Measurements from ENCODE around the gene SH3BGRL3.

Gene SH3BGRL3

GRCh38 chr1:26254404-26254803 lies 25.5 kb upstream of the SH3BGRL3 start:
- Histone ChIP-seq H3K9ac (ENCODE audit: insufficient read length) (no peak overlapping the region), H3K9me3 (ENCODE audit: low read depth, low read length) (no peaks in the 10 kb centered on the region), H3K4me3 (no peak overlapping the region), H3K36me3 (ENCODE audit: insufficient read depth, low read length) (peaks cover 61% of the 10 kb centered on the region), H3K27ac (no peak overlapping the region)
- TF ChIP-seq FOXP2 (optimal IDR thresholded peaks at IDR 0.05; ENCODE audit: control extremely low read depth, extremely low read length, insufficient read depth) (no peak), EZH2 (IDR thresholded peaks at IDR 0.05) (no peak), POLR2AphosphoS5 (IDR thresholded peaks at IDR 0.05; ENCODE audit: borderline replicate concordance, low read depth, low read length) (no peak)
- DNase-seq (ENCODE audit: low read depth, low spot score) = no peak

- TF ChIP-seq FOXP2 (optimal IDR thresholded peaks at IDR 0.05; ENCODE audit: control extremely low read depth, extremely low read length, insufficient read depth) = no peak
- no peak for TF ChIP-seq EZH2 (IDR thresholded peaks at IDR 0.05)
- TF ChIP-seq POLR2AphosphoS5 (IDR thresholded peaks at IDR 0.05; ENCODE audit: borderline replicate concordance, low read depth, low read length) = no peak
- no peak overlapping the region for H3K9ac ChIP-seq (ENCODE audit: insufficient read length)
- peaks cover 55% of the 10 kb centered on the region for H3K36me3 ChIP-seq (ENCODE audit: insufficient read depth, low read length)
- H3K27ac ChIP-seq = no peak overlapping the region
- no peaks in the 10 kb centered on the region for H3K9me3 ChIP-seq (ENCODE audit: low read depth, low read length)
- no peak for DNase-seq (ENCODE audit: low read depth, low spot score)
- no peak overlapping the region for H3K4me3 ChIP-seq
Measured at GRCh38 chr1:26257222-26257621, 22.7 kb upstream of the SH3BGRL3 start.

GRCh38 chr1:26259005-26259404 lies 20.9 kb upstream of the SH3BGRL3 start:
- Histone ChIP-seq H3K27ac (no peak overlapping the region), H3K9me3 (ENCODE audit: low read depth, low read length) (no peaks in the 10 kb centered on the region), H3K4me3 (no peak overlapping the region), H3K9ac (ENCODE audit: insufficient read length) (no peak overlapping the region), H3K36me3 (ENCODE audit: insufficient read depth, low read length) (peaks cover 62% of the 10 kb centered on the region)
- TF ChIP-seq POLR2AphosphoS5 (IDR thresholded peaks at IDR 0.05; ENCODE audit: borderline replicate concordance, low read depth, low read length) (no peak), EZH2 (IDR thresholded peaks at IDR 0.05) (no peak), FOXP2 (optimal IDR thresholded peaks at IDR 0.05; ENCODE audit: control extremely low read depth, extremely low read length, insufficient read depth) (no peak)
- DNase-seq (ENCODE audit: low read depth, low spot score) = no peak

GRCh38 chr1:26259578-26259977 lies 20.3 kb upstream of the SH3BGRL3 start:
- Histone ChIP-seq H3K9me3 (ENCODE audit: low read depth, low read length) (no peaks in the 10 kb centered on the region), H3K9ac (ENCODE audit: insufficient read length) (no peak overlapping the region), H3K27ac (no peak overlapping the region), H3K4me3 (no peak overlapping the region), H3K36me3 (ENCODE audit: insufficient read depth, low read length) (peaks cover 65% of the 10 kb centered on the region)
- TF ChIP-seq POLR2AphosphoS5 (IDR thresholded peaks at IDR 0.05; ENCODE audit: borderline replicate concordance, low read depth, low read length) = no peak
- TF ChIP-seq FOXP2 (optimal IDR thresholded peaks at IDR 0.05; ENCODE audit: control extremely low read depth, extremely low read length, insufficient read depth) = no peak
- no peak for TF ChIP-seq EZH2 (IDR thresholded peaks at IDR 0.05)
- no peak for DNase-seq (ENCODE audit: low read depth, low spot score)

- no peak for TF ChIP-seq FOXP2 (optimal IDR thresholded peaks at IDR 0.05; ENCODE audit: control extremely low read depth, extremely low read length, insufficient read depth)
- TF ChIP-seq EZH2 (IDR thresholded peaks at IDR 0.05) = no peak
- TF ChIP-seq POLR2AphosphoS5 (IDR thresholded peaks at IDR 0.05; ENCODE audit: borderline replicate concordance, low read depth, low read length) = no peak
- Histone ChIP-seq H3K9ac (ENCODE audit: insufficient read length) (no peak overlapping the region), H3K27ac (no peak overlapping the region), H3K36me3 (ENCODE audit: insufficient read depth, low read length) (peaks cover 63% of the 10 kb centered on the region), H3K9me3 (ENCODE audit: low read depth, low read length) (no peaks in the 10 kb centered on the region), H3K4me3 (no peak overlapping the region)
- no peak for DNase-seq (ENCODE audit: low read depth, low spot score)
Measured at GRCh38 chr1:26263212-26263611, 16.7 kb upstream of the SH3BGRL3 start.

GRCh38 chr1:26265405-26265804 lies 14.5 kb upstream of the SH3BGRL3 start:
- Histone ChIP-seq H3K27ac (no peak overlapping the region), H3K9ac (ENCODE audit: insufficient read length) (no peak overlapping the region), H3K4me3 (no peak overlapping the region), H3K9me3 (ENCODE audit: low read depth, low read length) (no peaks in the 10 kb centered on the region), H3K36me3 (ENCODE audit: insufficient read depth, low read length) (peaks cover 67% of the 10 kb centered on the region)
- TF ChIP-seq POLR2AphosphoS5 (IDR thresholded peaks at IDR 0.05; ENCODE audit: borderline replicate concordance, low read depth, low read length) (no peak), FOXP2 (optimal IDR thresholded peaks at IDR 0.05; ENCODE audit: control extremely low read depth, extremely low read length, insufficient read depth) (no peak), EZH2 (IDR thresholded peaks at IDR 0.05) (no peak)
- DNase-seq (ENCODE audit: low read depth, low spot score) = no peak

GRCh38 chr1:26268290-26269197 lies 11.3 kb upstream of the SH3BGRL3 start:
- Histone ChIP-seq H3K27ac (no peak overlapping the region), H3K9ac (ENCODE audit: insufficient read length) (no peak overlapping the region), H3K4me3 (no peak overlapping the region), H3K9me3 (ENCODE audit: low read depth, low read length) (no peaks in the 10 kb centered on the region), H3K36me3 (ENCODE audit: insufficient read depth, low read length) (peaks cover 78% of the 10 kb centered on the region)
- DNase-seq (ENCODE audit: low read depth, low spot score) = no peak
- no peak for TF ChIP-seq FOXP2 (optimal IDR thresholded peaks at IDR 0.05; ENCODE audit: control extremely low read depth, extremely low read length, insufficient read depth)
- TF ChIP-seq POLR2AphosphoS5 (IDR thresholded peaks at IDR 0.05; ENCODE audit: borderline replicate concordance, low read depth, low read length) = no peak
- TF ChIP-seq EZH2 (IDR thresholded peaks at IDR 0.05) = no peak

GRCh38 chr1:26269198-26269550 lies 10.7 kb upstream of the SH3BGRL3 start:
- TF ChIP-seq POLR2AphosphoS5 (IDR thresholded peaks at IDR 0.05; ENCODE audit: borderline replicate concordance, low read depth, low read length) = no peak
- no peak for TF ChIP-seq FOXP2 (optimal IDR thresholded peaks at IDR 0.05; ENCODE audit: control extremely low read depth, extremely low read length, insufficient read depth)
- no peaks in the 10 kb centered on the region for H3K9me3 ChIP-seq (ENCODE audit: low read depth, low read length)
- no peak overlapping the region for H3K27ac ChIP-seq
- H3K4me3 ChIP-seq = no peak overlapping the region
- no peak for DNase-seq (ENCODE audit: low read depth, low spot score)
- peaks cover 75% of the 10 kb centered on the region for H3K36me3 ChIP-seq (ENCODE audit: insufficient read depth, low read length)
- H3K9ac ChIP-seq (ENCODE audit: insufficient read length) = no peak overlapping the region

Measured in SK-N-MC (cell line).